WTC11 (cell line): ENCODE measurements around the gene FOXK1. TPM values are rescaled to one million over a fixed set of nuclear protein-coding genes. Genes with fewer than 3 reads are reported as not detected.

Experiments used
- ATAC-seq: fragments of 200-7000 bp; cut with Tn5 transposase; 2 replicates; pipeline ENCODE4 v1.10.0; 2021; ENCODE audit warnings: mild to moderate bottlenecking, moderate library complexity
- CTCF ChIA-PET: fragments of 300-600 bp; sonication (Branson Sonifier 250); formaldehyde crosslinking; loops from one replicate; lab custom pipeline; 2021; ENCODE audit warnings: antibody characterized with exemption; lab: Charles Lee
- POLR2A ChIA-PET: fragments of 350-600 bp; sonication (Branson Sonifier 250); formaldehyde crosslinking; loops from one replicate; lab custom pipeline; 2021; ENCODE audit warnings: antibody characterized with exemption; lab: Charles Lee
- DNase-seq: peaks from one replicate; pipeline ENCODE4 v3.0.0; 2021; ENCODE audit warnings: low spot score
- H3K27ac Mint-ChIP-seq: 2 replicates; pipeline ENCODE4 v1.8.0; 2021; ENCODE audit warnings: mixed read lengths
- H3K27me3 Mint-ChIP-seq: 2 replicates; pipeline ENCODE4 v1.8.0; 2021; ENCODE audit warnings: low read depth, mild to moderate bottlenecking, moderate library complexity, mixed read lengths
- H3K36me3 Mint-ChIP-seq: 2 replicates; pipeline ENCODE4 v1.8.0; 2021; ENCODE audit warnings: mixed read lengths
- H3K4me1 Mint-ChIP-seq: 2 replicates; pipeline ENCODE4 v1.8.0; 2022; ENCODE audit warnings: mixed read lengths
- H3K4me3 Mint-ChIP-seq: 2 replicates; pipeline ENCODE4 v1.8.0; 2021; ENCODE audit warnings: mild to moderate bottlenecking, moderate library complexity, mixed read lengths
- H3K9me3 Mint-ChIP-seq: 2 replicates; pipeline ENCODE4 v1.8.0; 2021; ENCODE audit warnings: mixed read lengths
- AR ChIP-seq: fragments of 250-450 bp; sonication (Bioruptor Pico); IDR thresholded peaks from 2 replicates; pipeline ENCODE4 v1.9.0; 2021; ENCODE audit warnings: mild to moderate bottlenecking
- ATF1 ChIP-seq: sonication (generic); formaldehyde crosslinking; IDR thresholded peaks from 2 replicates; pipeline ENCODE4 v1.8.1; 2023; ENCODE audit warnings: mild to moderate bottlenecking, moderate library complexity, missing genetic modification reagents
- ATF2 ChIP-seq: sonication (generic); formaldehyde crosslinking; IDR thresholded peaks from 2 replicates; pipeline ENCODE4 v1.8.1; 2022; ENCODE audit warnings: low read depth, missing genetic modification reagents, borderline replicate concordance
- CREB1 ChIP-seq: sonication (generic); formaldehyde crosslinking; IDR thresholded peaks from 2 replicates; pipeline ENCODE4 v1.8.0; 2023; ENCODE audit warnings: mild to moderate bottlenecking, missing genetic modification reagents
- ELF4 ChIP-seq: sonication (generic); formaldehyde crosslinking; IDR thresholded peaks from 2 replicates; pipeline ENCODE4 v1.8.1; 2022; ENCODE audit warnings: low read depth, mild to moderate bottlenecking, moderate library complexity, missing genetic modification reagents
- FOXJ3 ChIP-seq: sonication (generic); formaldehyde crosslinking; IDR thresholded peaks from 2 replicates; pipeline ENCODE4 v1.9.0; 2021; ENCODE audit warnings: missing genetic modification reagents, mild to moderate bottlenecking, borderline replicate concordance
- FOXP1 ChIP-seq: sonication (generic); formaldehyde crosslinking; IDR thresholded peaks from 2 replicates; pipeline ENCODE4 v1.8.0; 2022; ENCODE audit warnings: missing genetic modification reagents, mild to moderate bottlenecking, moderate library complexity, borderline replicate concordance
- JUN ChIP-seq: sonication (generic); formaldehyde crosslinking; IDR thresholded peaks from 2 replicates; pipeline ENCODE4 v1.8.0; 2023; ENCODE audit warnings: mild to moderate bottlenecking, missing genetic modification reagents
- MXD4 ChIP-seq: fragments of 250-450 bp; sonication (Bioruptor Pico); IDR thresholded peaks from 2 replicates; pipeline ENCODE4 v1.8.0; 2021; ENCODE audit warnings: mild to moderate bottlenecking, moderate library complexity, borderline replicate concordance
- NR1H2 ChIP-seq: sonication (generic); formaldehyde crosslinking; IDR thresholded peaks from 2 replicates; pipeline ENCODE4 v1.9.0; 2021; ENCODE audit warnings: mild to moderate bottlenecking, moderate library complexity, missing genetic modification reagents
- NR2C2 ChIP-seq: sonication (generic); formaldehyde crosslinking; IDR thresholded peaks from 2 replicates; pipeline ENCODE4 v1.8.0; 2022; ENCODE audit warnings: mild to moderate bottlenecking, missing genetic modification reagents
- OVOL2 ChIP-seq: fragments of 250-450 bp; sonication (Bioruptor Pico); IDR thresholded peaks from 2 replicates; pipeline ENCODE4 v1.9.0; 2021; ENCODE audit warnings: mild to moderate bottlenecking, borderline replicate concordance
- RORB ChIP-seq: fragments of 250-450 bp; sonication (Bioruptor Pico); IDR thresholded peaks from 2 replicates; pipeline ENCODE4 v1.9.0; 2021; ENCODE audit warnings: mild to moderate bottlenecking
- TP53 ChIP-seq: sonication (generic); formaldehyde crosslinking; IDR thresholded peaks from 2 replicates; pipeline ENCODE4 v1.8.1; 2023; ENCODE audit warnings: mild to moderate bottlenecking, missing genetic modification reagents
- ZNF219 ChIP-seq: sonication (generic); formaldehyde crosslinking; IDR thresholded peaks from 2 replicates; pipeline ENCODE4 v1.8.0; 2023; ENCODE audit warnings: missing genetic modification reagents, mild to moderate bottlenecking, borderline replicate concordance
- ZNF317 ChIP-seq: sonication (generic); formaldehyde crosslinking; IDR thresholded peaks from 2 replicates; pipeline ENCODE4 v1.8.1; 2023; ENCODE audit warnings: low read depth, mild to moderate bottlenecking, moderate library complexity, missing genetic modification reagents, borderline replicate concordance
- ZNF396 ChIP-seq: fragments of 250-450 bp; sonication (Bioruptor Pico); IDR thresholded peaks from 2 replicates; pipeline ENCODE4 v1.8.0; 2021; ENCODE audit warnings: mild to moderate bottlenecking, moderate library complexity, borderline replicate concordance
- ZNF532 ChIP-seq: fragments of 250-450 bp; sonication (Bioruptor Pico); IDR thresholded peaks from 2 replicates; pipeline ENCODE4 v1.9.0; 2021; ENCODE audit warnings: mild to moderate bottlenecking, borderline replicate concordance
- total RNA-seq: library from RNA; stranded (reverse); gene quantifications from 3 replicates; pipeline ENCODE4 v1.2.3, GENCODE V29; 2021

The FOXK1 gene
- total RNA-seq, 1 experiment from 2014 or later, result 21.9 TPM

- TF ChIP-seq TP53 (CRISPR knock-in tag), result no peak
- no peak for TF ChIP-seq RORB
These were observed 36.0 kb downstream of the FOXK1 start (continued) for GRCh38 chr7:4718075-4718474.

- CTCF ChIA-PET, result interaction anchor here (0.6 kb wide), 1 partner anchor 72 kb away, joined by 5 read pairs; no protein-coding TSS in a partner anchor
These were observed 38.1 kb downstream of the FOXK1 start for GRCh38 chr7:4720225-4720624.

More at GRCh38 chr7:4720225-4720624, 38.1 kb downstream of the FOXK1 start:
- no peak for TF ChIP-seq ATF1 (CRISPR knock-in tag)
- TF ChIP-seq JUN (CRISPR knock-in tag), result no peak
- no peak for TF ChIP-seq FOXJ3
- no peak for TF ChIP-seq ZNF219 (CRISPR knock-in tag)
- no peak for TF ChIP-seq AR (CRISPR knock-in tag)
- TF ChIP-seq NR1H2 (CRISPR knock-in tag), result no peak
- no peak for TF ChIP-seq FOXP1 (CRISPR knock-in tag)
- no peak for TF ChIP-seq ATF2 (CRISPR knock-in tag)
- no peak for TF ChIP-seq ZNF317 (CRISPR knock-in tag)
- no peak for TF ChIP-seq ZNF532 (CRISPR knock-in tag)
- TF ChIP-seq NR2C2 (CRISPR knock-in tag), result no peak
- TF ChIP-seq ZNF396 (CRISPR knock-in tag), result no peak
- no peak for TF ChIP-seq MXD4 (CRISPR knock-in tag)
- no peak for TF ChIP-seq OVOL2 (CRISPR knock-in tag)
- TF ChIP-seq CREB1 (CRISPR knock-in tag), result no peak
- TF ChIP-seq ELF4, result no peak
- H3K4me3 Mint-ChIP-seq, result no peak overlapping the region
- ATAC-seq, result no peak
- peaks cover 15% of the 10 kb centered on the region for H3K27me3 Mint-ChIP-seq
- H3K9me3 Mint-ChIP-seq, result peaks cover 11% of the 10 kb centered on the region
- DNase-seq, result no peak
- H3K4me1 Mint-ChIP-seq, result peaks cover 11% of the 10 kb centered on the region
- H3K27ac Mint-ChIP-seq, result no peak overlapping the region
- peaks cover 25% of the 10 kb centered on the region for H3K36me3 Mint-ChIP-seq
- POLR2A ChIA-PET, result interaction anchor here (0.6 to 0.9 kb wide), 2 partner anchors 25 to 27 kb away, joined by 3 to 4 read pairs; no protein-coding TSS in a partner anchor
